Mucosa of descending colon (tissue), 3 donors: Measurements from ENCODE around the gene LAYN. TPM values are rescaled to one million over a fixed set of nuclear protein-coding genes. Genes with fewer than 3 reads are reported as not detected.

Experiments
- ATAC-seq: fragments of 200-7000 bp; cut with Tn5 transposase; one replicate; pipeline ENCODE4 v1.9.1; 2020; ENCODE audit warnings: mild to moderate bottlenecking, moderate library complexity
- DNase-seq, 3 donors: peaks; one replicate each; pipeline ENCODE4 v3.0.0-alpha.2; 2020
- H3K36me3 ChIP-seq: fragments of 200-600 bp; one replicate; pipeline ENCODE4 v1.8.0; 2021; ENCODE audit warnings: low read depth, mild to moderate bottlenecking
- H3K4me1 ChIP-seq: fragments of 200-600 bp; one replicate; pipeline ENCODE4 v1.8.0; 2021; ENCODE audit warnings: low read depth, mild to moderate bottlenecking
- H3K4me3 ChIP-seq: fragments of 200-600 bp; one replicate; pipeline ENCODE4 v1.8.0; 2021; ENCODE audit warnings: mild to moderate bottlenecking
- H3K9me3 ChIP-seq: fragments of 200-600 bp; one replicate; pipeline ENCODE4 v1.8.0; 2021; ENCODE audit warnings: mild to moderate bottlenecking
- CTCF ChIP-seq: fragments of 200-600 bp; IDR thresholded peaks from one replicate; pipeline ENCODE4 v1.8.0; 2022; ENCODE audit warnings: antibody characterized with exemption, mild to moderate bottlenecking
- intact Hi-C, 2 donors: fragments of 100-400 bp; cut with DNase I in 1 of 2; cut with micrococcal nuclease in 1 of 2; formaldehyde crosslinking; loops; one replicate each; pipeline versions ENCODE4 v1.11.0 to v1.11.1; 2022; cut with DNase I, micrococcal nuclease
- total RNA-seq, 3 donors: library from RNA; stranded (reverse); fragmentation: NEBNext Ultra II Directional in 2 of 3; extraction: Animal tissue kit (Norgen Biotek cat#: 25700) in 2 of 3; gene quantifications; one replicate each; pipeline versions ENCODE4 v1.2.1 to v1.2.4, GENCODE V29; 2021 to 2023
- donor health status: DM: no; HTN: no; CAD: no; lungs with moderate emphysema.
- donor health status: DM: no; HTN: no; CAD: no.
- donor health status: DM: no; HTN: yes; CAD: no.

The LAYN gene
- total RNA-seq, 3 donors from 2014 or later, result 0.90 to 22.9 (median 2.7) TPM

DNA sequence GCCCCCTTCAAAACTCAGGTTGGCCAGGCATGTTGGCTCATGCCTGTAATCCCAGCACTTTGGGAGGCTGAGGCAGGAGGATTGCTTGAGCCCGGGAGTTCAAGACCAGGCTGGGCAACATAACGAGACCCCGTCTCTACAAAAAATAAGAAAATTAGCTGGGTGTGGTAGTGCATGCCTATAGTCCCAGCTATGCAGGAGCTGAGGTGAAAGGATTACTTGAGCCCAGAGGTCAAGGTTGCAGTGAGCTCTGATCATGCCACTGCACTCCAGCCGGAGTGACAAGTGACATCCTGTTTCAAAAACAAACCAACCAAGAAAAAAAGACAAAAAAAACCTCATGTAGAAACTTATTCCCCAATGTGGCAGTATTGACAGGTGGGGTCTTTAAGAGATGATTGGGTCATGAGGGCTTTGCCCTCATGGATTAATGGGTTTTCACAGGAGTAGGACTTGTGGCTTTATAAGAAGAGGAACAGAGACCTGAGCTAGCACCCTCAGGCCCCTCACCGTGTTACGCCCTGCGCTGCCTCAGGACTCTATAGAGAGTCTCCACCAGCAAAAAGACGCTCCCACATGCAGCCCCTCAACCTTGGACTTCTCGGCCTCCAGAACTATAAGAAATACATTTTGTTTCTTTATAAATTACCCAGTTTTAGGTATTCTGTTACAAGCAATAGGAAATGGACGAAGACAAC lies 22.3 kb downstream of the LAYN start:
- Histone ChIP-seq H3K36me3 (no peaks in the 10 kb centered on the region), H3K9me3 (no peaks in the 10 kb centered on the region), H3K4me1 (no peaks in the 10 kb centered on the region), H3K4me3 (no peak overlapping the region)
- ATAC-seq (no peak), DNase-seq (no peak)
- intact Hi-C loops, result loop anchor here (10.0 kb wide), 1 partner anchor 282 kb away; no protein-coding TSS in a partner anchor
- no peak for TF ChIP-seq CTCF

- intact Hi-C loops, result loop anchor here (10.0 kb wide), 1 partner anchor 280 kb away; no protein-coding TSS in a partner anchor
- peak; percentile 84 for TF ChIP-seq CTCF
- no peaks in the 10 kb centered on the region for H3K4me1 ChIP-seq
- no peaks in the 10 kb centered on the region for H3K9me3 ChIP-seq
- H3K4me3 ChIP-seq, result no peak overlapping the region
- ATAC-seq (peak; percentile 65), DNase-seq (peak in 2 of 3 donors; percentile 37 to 86)
- no peaks in the 10 kb centered on the region for H3K36me3 ChIP-seq
Measured at GRCh38 chr11:111565114-111565720, 24.7 kb downstream of the LAYN start.

- peak; percentile 11 for ATAC-seq
- no peak for DNase-seq
- H3K4me1 ChIP-seq, result no peaks in the 10 kb centered on the region
- H3K36me3 ChIP-seq, result no peaks in the 10 kb centered on the region
- no peak for TF ChIP-seq CTCF
- H3K9me3 ChIP-seq, result no peaks in the 10 kb centered on the region
- intact Hi-C loops, result loop anchor here (10.0 kb wide), 1 partner anchor 278 kb away; no protein-coding TSS in a partner anchor
- no peak overlapping the region for H3K4me3 ChIP-seq
Measured at GRCh38 chr11:111566324-111566723, 25.8 kb downstream of the LAYN start.

- Histone ChIP-seq H3K9me3 (no peaks in the 10 kb centered on the region), H3K36me3 (no peaks in the 10 kb centered on the region), H3K4me1 (no peaks in the 10 kb centered on the region), H3K4me3 (no peak overlapping the region)
- TF ChIP-seq CTCF, result no peak
- no peak for ATAC-seq
- no peak for DNase-seq
- intact Hi-C loops, result loop anchor here (10.0 kb wide), 1 partner anchor 275 kb away; no protein-coding TSS in a partner anchor
Measured at GRCh38 chr11:111569476-111569875, 29.0 kb downstream of the LAYN start.

DNA sequence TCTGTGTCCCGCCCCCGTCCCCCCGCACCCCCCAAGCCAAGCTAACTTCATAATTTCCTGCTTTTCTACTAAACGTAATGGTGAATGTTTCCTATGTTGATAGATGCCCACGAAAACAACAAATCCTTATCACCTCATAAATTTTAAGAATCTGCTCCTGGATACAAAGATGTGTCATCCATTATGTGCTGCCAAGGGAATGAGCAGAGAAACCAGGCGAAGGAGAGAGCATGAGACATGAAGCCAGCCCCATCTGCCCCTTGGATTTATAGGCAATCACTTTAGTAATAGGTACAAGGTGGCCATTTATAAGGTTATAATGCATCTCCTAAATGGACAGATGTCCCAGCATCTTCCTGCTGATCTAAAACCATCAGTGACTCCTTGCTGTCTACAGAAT lies 30.3 kb downstream of the LAYN start:
- TF ChIP-seq CTCF, result no peak
- no peak overlapping the region for H3K4me3 ChIP-seq
- intact Hi-C loops, result no loop called here
- no peak for DNase-seq
- no peaks in the 10 kb centered on the region for H3K9me3 ChIP-seq
- no peaks in the 10 kb centered on the region for H3K36me3 ChIP-seq
- no peak for ATAC-seq
- H3K4me1 ChIP-seq, result no peaks in the 10 kb centered on the region
